PC-3 (cell line): ENCODE data around the gene NELFB. TPM values are rescaled to one million over a fixed set of nuclear protein-coding genes. Genes with fewer than 3 reads are reported as not detected.

Source experiments
- ATAC-seq: fragments of 200-7000 bp; cut with Tn5 transposase; 2 replicates; pipeline ENCODE4 v1.9.1; 2020; ENCODE audit warnings: mild to moderate bottlenecking, moderate library complexity
- BruUV-seq: library from RNA; stranded (reverse); fragments of 400-500 nt; replicated peaks from 2 replicates; lab custom pipeline; 2021; lab: Mats Ljungman, UMichigan
- CTCF ChIA-PET: fragments of 300-600 bp; sonication (Branson Sonifier 250); formaldehyde crosslinking; loops from one replicate; lab custom pipeline; 2022; ENCODE audit warnings: antibody characterized with exemption; lab: Charles Lee
- POLR2A ChIA-PET: fragments of 300-600 bp; sonication (Branson Sonifier 250); formaldehyde crosslinking; loops from one replicate; lab custom pipeline; 2022; ENCODE audit warnings: antibody characterized with exemption; ENCODE audit not compliant: unreplicated experiment; lab: Charles Lee
- DNase-seq: peaks from one replicate; pipeline ENCODE4 v3.0.0-alpha.2; 2015
- H2AFZ ChIP-seq: fragments of 300-600 bp; sonication (generic); 2 replicates; pipeline ENCODE4 v1.6.0; 2016; ENCODE audit warnings: antibody characterized with exemption, low read length
- H3F3A ChIP-seq: fragments of 300-600 bp; sonication (generic); one replicate; pipeline ENCODE4 v1.6.0; 2017; ENCODE audit warnings: antibody characterized with exemption, low read length, control low read depth, mild to moderate bottlenecking; ENCODE audit not compliant: unreplicated experiment
- H3K27ac ChIP-seq: fragments of 300-600 bp; sonication (generic); 2 replicates; pipeline ENCODE4 v1.5.1; 2016; ENCODE audit warnings: mild to moderate bottlenecking, low read length
- H3K27me3 ChIP-seq: fragments of 300-600 bp; sonication (generic); 2 replicates; pipeline ENCODE4 v1.6.1; 2016; ENCODE audit warnings: low read length, mixed read lengths
- H3K36me3 ChIP-seq: fragments of 300-600 bp; sonication (generic); 2 replicates; pipeline ENCODE4 v1.6.1; 2016; ENCODE audit warnings: low read depth, mixed run types, low read length, mixed read lengths
- H3K4me1 ChIP-seq: fragments of 300-600 bp; sonication (generic); 2 replicates; pipeline ENCODE4 v1.5.1; 2016; ENCODE audit warnings: low read length; ENCODE audit not compliant: insufficient read depth
- H3K4me2 ChIP-seq: fragments of 300-600 bp; sonication (generic); 2 replicates; pipeline ENCODE4 v1.6.0; 2016; ENCODE audit warnings: low read length
- H3K4me3 ChIP-seq: fragments of 300-600 bp; sonication (generic); 2 replicates; pipeline ENCODE4 v1.5.1; 2016; ENCODE audit warnings: mild to moderate bottlenecking, low read length, mixed read lengths
- H3K79me2 ChIP-seq: fragments of 300-600 bp; sonication (generic); 2 replicates; pipeline ENCODE4 v1.6.1; 2017; ENCODE audit warnings: low read length, mixed read lengths
- H3K9ac ChIP-seq: fragments of 300-600 bp; sonication (generic); 2 replicates; pipeline ENCODE4 v1.6.0; 2016; ENCODE audit warnings: mild to moderate bottlenecking, low read length
- H3K9me2 ChIP-seq: fragments of 300-600 bp; sonication (generic); replicated peaks from 2 replicates; pipeline ENCODE4 v1.6.1; 2016; ENCODE audit warnings: mixed run types, low read length, mixed read lengths
- H3K9me3 ChIP-seq: fragments of 300-600 bp; sonication (generic); 2 replicates; pipeline ENCODE4 v1.6.1; 2016; ENCODE audit warnings: low read length, mixed read lengths
- H4K20me1 ChIP-seq: fragments of 300-600 bp; sonication (generic); 2 replicates; pipeline ENCODE4 v1.6.1; 2016; ENCODE audit warnings: low read length, mixed read lengths
- EZH2 ChIP-seq: fragments of 300-600 bp; sonication (generic); IDR thresholded peaks from one replicate; pipeline ENCODE4 v1.6.1; 2017; ENCODE audit warnings: antibody characterized with exemption, mild to moderate bottlenecking, low read length; ENCODE audit not compliant: unreplicated experiment
- EZH2phosphoT487 ChIP-seq: fragments of 300-600 bp; sonication (generic); IDR thresholded peaks from 2 replicates; pipeline ENCODE4 v1.6.1; 2018; ENCODE audit warnings: mild to moderate bottlenecking, antibody characterized with exemption, low read length, borderline replicate concordance
- intact Hi-C: fragments of 100-400 bp; cut with micrococcal nuclease; formaldehyde crosslinking; loops from 2 replicates; pipeline ENCODE4 v1.9.0; 2023
- total RNA-seq: library from RNA; depleted of rRNA; stranded (reverse); fragments of >200 nt; gene quantifications from 2 replicates; pipeline ENCODE4 v1.2.3, GENCODE V29; 2014
- TF ChIP-seq, protein P1 (sequence below): fragments of 300-600 bp; sonication (generic); conservative IDR thresholded peaks from 2 replicates; pipeline ENCODE4 v1.5.1; 2017; ENCODE audit warnings: antibody characterized with exemption, low read depth, mild to moderate bottlenecking, low read length

NELFB gene
- total RNA-seq, 1 experiment from 2014 or later = 50.7 TPM

DNA sequence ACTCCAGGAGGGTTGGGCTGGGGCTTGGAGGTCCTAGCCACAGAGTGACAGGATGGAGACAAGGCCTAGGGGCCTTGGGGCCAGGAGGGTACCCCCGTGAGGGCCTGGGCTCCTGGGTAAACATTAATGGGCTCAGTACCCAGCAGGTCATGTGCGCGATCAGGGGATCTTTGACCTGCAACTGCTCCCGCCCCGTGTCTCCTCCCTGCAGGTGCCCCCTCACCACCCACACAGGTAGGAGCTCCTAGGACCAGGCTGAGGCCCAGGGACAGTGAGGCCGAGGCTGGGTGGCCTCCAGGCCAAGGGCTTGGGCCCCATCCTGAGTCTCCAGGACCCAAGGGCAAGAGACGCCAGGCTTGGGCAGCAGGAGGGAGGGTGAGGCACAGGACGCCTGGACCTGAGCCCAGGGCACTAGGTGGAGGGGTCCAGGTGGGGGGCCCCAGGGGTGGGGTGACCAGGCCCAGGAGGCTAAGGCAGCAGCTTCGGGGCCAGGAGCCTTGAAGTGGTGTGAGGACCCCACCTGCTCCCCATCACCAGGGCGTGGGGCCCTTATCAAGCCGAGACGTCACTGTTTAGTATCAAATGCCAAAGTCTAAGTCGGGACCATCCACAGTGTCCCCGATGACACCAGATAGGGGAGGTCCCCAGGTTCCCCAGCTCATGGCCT, 24.3 kb upstream of the NELFB start, which contains the start of gene SLC34A3:
TSS of gene SLC34A3 (plus strand) at position 197 of the 667 bp plus-strand sequence. CDS start 802 bp downstream, outside the sequence.
- Histone ChIP-seq H3K9me3 (no peaks in the 10 kb centered on the region), H3F3A (no peaks in the 10 kb centered on the region), H3K4me3 (no peak within 1 kb of the TSS), H3K79me2 (peaks cover 1% of the 10 kb centered on the region), H3K27ac (no peak within 1 kb of the TSS), H3K9me2 (no peaks in the 10 kb centered on the region), H3K27me3 (no peaks in the 10 kb centered on the region), H3K9ac (no peak within 1 kb of the TSS), H3K36me3 (no peaks in the 10 kb centered on the region), H3K4me1 (peaks cover 21% of the 10 kb centered on the region), H2AFZ (no peak within 1 kb of the TSS), H3K4me2 (no peak within 1 kb of the TSS), H4K20me1 (no peaks in the 10 kb centered on the region)
- intact Hi-C loops = no loop called here
- BruUV-seq = no TSS peak
- DNase-seq = no peak
- CTCF ChIA-PET = no interaction called here
- POLR2A ChIA-PET = interaction anchor here (0.6 kb wide), 1 partner anchor 166 kb away, joined by 3 read pairs; no protein-coding TSS in a partner anchor
- ATAC-seq = no peak
- TF ChIP-seq EZH2phosphoT487 (no peak), EZH2 (no peak)
- TF ChIP-seq, protein P1, sequence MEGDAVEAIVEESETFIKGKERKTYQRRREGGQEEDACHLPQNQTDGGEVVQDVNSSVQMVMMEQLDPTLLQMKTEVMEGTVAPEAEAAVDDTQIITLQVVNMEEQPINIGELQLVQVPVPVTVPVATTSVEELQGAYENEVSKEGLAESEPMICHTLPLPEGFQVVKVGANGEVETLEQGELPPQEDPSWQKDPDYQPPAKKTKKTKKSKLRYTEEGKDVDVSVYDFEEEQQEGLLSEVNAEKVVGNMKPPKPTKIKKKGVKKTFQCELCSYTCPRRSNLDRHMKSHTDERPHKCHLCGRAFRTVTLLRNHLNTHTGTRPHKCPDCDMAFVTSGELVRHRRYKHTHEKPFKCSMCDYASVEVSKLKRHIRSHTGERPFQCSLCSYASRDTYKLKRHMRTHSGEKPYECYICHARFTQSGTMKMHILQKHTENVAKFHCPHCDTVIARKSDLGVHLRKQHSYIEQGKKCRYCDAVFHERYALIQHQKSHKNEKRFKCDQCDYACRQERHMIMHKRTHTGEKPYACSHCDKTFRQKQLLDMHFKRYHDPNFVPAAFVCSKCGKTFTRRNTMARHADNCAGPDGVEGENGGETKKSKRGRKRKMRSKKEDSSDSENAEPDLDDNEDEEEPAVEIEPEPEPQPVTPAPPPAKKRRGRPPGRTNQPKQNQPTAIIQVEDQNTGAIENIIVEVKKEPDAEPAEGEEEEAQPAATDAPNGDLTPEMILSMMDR = no peak

DNA sequence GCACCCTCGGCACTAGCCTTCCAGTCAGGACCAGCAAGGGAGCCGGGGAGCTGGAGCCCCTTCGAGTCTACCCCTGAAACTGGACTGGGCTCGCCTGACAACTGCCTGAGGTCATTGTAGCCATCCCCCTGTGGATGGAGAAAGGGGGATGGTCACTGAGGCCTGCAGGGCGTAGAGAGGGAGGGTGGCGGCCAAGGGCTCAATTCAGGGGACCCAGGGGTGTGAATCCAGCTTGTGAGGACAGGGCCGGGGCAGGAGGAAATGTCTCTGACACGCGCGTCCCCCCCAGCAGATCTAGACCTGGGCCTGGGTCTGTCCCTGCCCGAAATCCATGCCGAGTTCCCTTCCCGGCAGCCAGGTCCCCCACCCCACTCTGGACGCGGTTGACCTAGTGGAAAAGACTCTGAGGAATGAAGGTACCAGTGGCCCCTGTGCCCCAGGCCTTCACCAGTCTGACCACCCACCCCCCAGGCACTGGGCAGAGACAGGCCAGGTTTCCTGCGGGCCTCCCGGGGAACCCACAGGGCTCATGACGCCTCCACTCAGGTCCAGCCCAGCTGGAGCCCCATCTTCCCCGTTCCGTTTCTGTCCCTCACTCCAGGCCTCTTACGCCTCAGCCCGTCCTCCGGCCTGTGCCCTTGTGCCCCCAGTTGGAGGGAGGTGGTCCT, 23.6 kb upstream of the NELFB start:
- Histone ChIP-seq H3K9me3 (no peaks in the 10 kb centered on the region), H3F3A (no peaks in the 10 kb centered on the region), H2AFZ (no peak overlapping the region), H3K4me2 (no peak overlapping the region), H3K27me3 (no peaks in the 10 kb centered on the region), H3K4me3 (no peak overlapping the region), H3K36me3 (no peaks in the 10 kb centered on the region), H3K9ac (no peak overlapping the region), H3K4me1 (peaks cover 15% of the 10 kb centered on the region), H4K20me1 (no peaks in the 10 kb centered on the region), H3K79me2 (no peaks in the 10 kb centered on the region), H3K27ac (no peak overlapping the region), H3K9me2 (no peaks in the 10 kb centered on the region)
- DNase-seq = no peak
- POLR2A ChIA-PET = no interaction called here
- CTCF ChIA-PET = no interaction called here
- intact Hi-C loops = no loop called here
- no peak for ATAC-seq
- no TSS peak for BruUV-seq
- TF ChIP-seq, protein P1 = no peak
- TF ChIP-seq EZH2phosphoT487 = no peak
- no peak for TF ChIP-seq EZH2

DNA sequence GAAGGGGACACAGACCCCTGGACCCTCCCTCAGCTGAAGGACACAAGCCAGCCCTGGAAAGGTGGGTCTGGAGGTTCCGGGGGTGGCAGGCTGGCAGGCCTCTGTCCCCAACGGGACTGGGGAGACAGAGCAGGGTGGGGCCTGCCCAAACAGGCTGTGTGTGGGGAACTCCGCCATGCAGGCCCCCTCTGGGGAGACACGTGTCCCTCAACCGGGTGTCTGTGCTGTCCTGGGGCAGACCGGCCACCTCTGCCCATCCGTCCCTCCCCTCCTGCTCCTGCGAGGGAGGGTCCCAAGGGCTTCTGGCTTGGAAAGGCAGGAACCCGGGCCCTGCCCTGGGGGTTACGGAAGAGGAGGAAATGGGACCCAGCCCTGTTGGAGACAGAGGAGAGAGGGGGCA, 23.0 kb upstream of the NELFB start:
- ChIA-PET POLR2A (no interaction called here), CTCF (no interaction called here)
- Histone ChIP-seq H3K27me3 (no peaks in the 10 kb centered on the region), H4K20me1 (no peaks in the 10 kb centered on the region), H3K9me3 (no peaks in the 10 kb centered on the region), H3F3A (no peaks in the 10 kb centered on the region), H3K4me3 (no peak overlapping the region), H3K27ac (no peak overlapping the region), H3K4me2 (no peak overlapping the region), H3K9ac (no peak overlapping the region), H2AFZ (no peak overlapping the region), H3K9me2 (no peaks in the 10 kb centered on the region), H3K79me2 (no peaks in the 10 kb centered on the region), H3K4me1 (peaks cover 12% of the 10 kb centered on the region), H3K36me3 (no peaks in the 10 kb centered on the region)
- intact Hi-C loops = no loop called here
- DNase-seq (no peak), ATAC-seq (no peak)
- no TSS peak for BruUV-seq
- no peak for TF ChIP-seq EZH2
- TF ChIP-seq, protein P1 = no peak
- no peak for TF ChIP-seq EZH2phosphoT487
